ENCODE results near the gene ADAMTS17.

Gene ADAMTS17

DNA sequence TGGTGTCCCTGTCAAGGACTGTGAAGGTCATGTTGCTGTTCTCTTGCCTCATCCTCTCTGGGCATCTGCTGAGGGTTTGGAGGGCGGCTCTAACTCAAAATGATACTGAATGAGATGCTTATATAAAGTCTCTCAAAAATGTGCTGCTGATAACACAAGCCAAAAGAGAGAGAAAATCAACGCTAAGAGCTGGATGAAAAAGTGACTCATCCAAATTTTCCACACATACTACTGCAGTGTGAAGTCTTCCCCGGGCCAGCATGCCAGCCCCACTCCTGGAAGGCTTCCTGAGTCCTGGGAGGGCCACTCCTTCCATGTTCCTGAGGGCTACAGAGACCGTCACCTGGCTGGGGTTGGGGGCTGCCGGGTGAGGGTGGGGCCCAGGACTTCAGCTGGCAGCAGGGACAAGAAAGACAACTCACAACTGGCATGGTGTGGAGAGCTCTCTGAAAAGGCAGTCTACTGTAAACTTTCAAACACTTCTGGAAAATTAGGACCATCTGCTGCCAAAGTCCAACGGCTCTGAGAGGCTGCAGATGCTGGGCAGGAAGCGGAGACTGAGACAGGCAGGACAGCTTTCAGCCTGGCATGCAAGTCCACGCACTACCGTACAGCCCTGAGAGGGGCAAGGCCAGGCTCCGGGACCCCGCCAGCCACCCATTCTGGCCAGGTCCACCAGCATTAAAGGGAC, 200.3 kb downstream of the ADAMTS17 start:
- H4K20me1 ChIP-seq (ENCODE audit: insufficient read depth, low read length): no peaks in the 10 kb centered on the region

DNA sequence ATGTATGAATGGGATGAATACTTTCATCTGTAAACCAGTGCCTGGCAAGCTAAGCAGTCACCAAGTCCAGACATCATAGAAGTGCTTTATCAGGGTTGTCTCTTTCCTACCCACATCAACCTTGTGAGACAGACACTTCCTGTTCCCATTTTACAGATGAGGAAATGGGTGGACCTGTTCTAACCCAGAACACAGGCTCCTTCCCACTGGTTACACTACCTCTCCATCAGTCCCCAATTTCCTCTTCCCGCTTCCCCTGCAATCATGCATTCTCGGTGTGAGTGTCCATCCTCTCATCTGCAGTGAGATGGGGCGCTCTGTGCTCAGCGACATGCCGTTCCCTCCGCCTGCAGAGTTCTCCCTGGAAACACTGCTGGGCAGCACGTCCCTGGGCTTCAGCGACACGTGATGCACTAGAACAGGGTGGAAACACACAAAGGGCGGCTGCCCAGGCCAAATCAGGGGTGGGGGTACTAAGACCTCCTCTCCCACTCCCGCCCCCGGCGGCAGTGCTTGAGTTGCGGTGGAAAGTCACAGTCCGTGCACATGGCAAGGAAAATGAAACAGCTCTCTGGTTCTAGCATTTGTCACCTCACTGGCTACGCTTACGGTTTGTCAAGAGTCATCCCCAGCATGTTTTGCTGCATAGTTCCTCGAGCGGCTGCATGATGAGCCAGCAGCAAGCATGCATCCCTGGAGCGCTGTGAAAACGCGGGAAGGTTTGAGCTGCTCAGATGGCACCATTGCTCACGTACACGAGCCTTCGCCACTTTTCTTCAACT, 201.1 kb downstream of the ADAMTS17 start:
- H4K20me1 ChIP-seq (ENCODE audit: insufficient read depth, low read length): no peaks in the 10 kb centered on the region
- H3K9ac ChIP-seq (ENCODE audit: low read length): no peak overlapping the region
- H3K36me3 ChIP-seq (replicated peaks; ENCODE audit: low read depth, low read length): no peaks in the 10 kb centered on the region
- TF ChIP-seq EZH2phosphoT487 (IDR thresholded peaks at IDR 0.05; ENCODE audit: low read depth): no peak
- TF ChIP-seq, protein P1, sequence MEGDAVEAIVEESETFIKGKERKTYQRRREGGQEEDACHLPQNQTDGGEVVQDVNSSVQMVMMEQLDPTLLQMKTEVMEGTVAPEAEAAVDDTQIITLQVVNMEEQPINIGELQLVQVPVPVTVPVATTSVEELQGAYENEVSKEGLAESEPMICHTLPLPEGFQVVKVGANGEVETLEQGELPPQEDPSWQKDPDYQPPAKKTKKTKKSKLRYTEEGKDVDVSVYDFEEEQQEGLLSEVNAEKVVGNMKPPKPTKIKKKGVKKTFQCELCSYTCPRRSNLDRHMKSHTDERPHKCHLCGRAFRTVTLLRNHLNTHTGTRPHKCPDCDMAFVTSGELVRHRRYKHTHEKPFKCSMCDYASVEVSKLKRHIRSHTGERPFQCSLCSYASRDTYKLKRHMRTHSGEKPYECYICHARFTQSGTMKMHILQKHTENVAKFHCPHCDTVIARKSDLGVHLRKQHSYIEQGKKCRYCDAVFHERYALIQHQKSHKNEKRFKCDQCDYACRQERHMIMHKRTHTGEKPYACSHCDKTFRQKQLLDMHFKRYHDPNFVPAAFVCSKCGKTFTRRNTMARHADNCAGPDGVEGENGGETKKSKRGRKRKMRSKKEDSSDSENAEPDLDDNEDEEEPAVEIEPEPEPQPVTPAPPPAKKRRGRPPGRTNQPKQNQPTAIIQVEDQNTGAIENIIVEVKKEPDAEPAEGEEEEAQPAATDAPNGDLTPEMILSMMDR (IDR thresholded peaks at IDR 0.05; ENCODE audit: low read depth, low read length): no peak
- H3K4me1 ChIP-seq (ENCODE audit: low read length): no peaks in the 10 kb centered on the region
- no peaks in the 10 kb centered on the region for H3K27me3 ChIP-seq (ENCODE audit: low read depth, low read length)
- no peak overlapping the region for H3K4me2 ChIP-seq (ENCODE audit: low read length)
- H3K9me3 ChIP-seq (ENCODE audit: insufficient read depth, low read length): no peaks in the 10 kb centered on the region
- no peak overlapping the region for H2AFZ ChIP-seq (ENCODE audit: low read depth, low read length)
- no peaks in the 10 kb centered on the region for H3K79me2 ChIP-seq (ENCODE audit: low read length)
- no peak overlapping the region for H3K27ac ChIP-seq (ENCODE audit: low read length)
- H3K4me3 ChIP-seq (ENCODE audit: low read length): no peak overlapping the region

More for the DNA sequence above, 200.3 kb downstream of the ADAMTS17 start:
- no peaks in the 10 kb centered on the region for H3K9me3 ChIP-seq (ENCODE audit: insufficient read depth, low read length)
- H3K27me3 ChIP-seq (ENCODE audit: low read depth, low read length): no peaks in the 10 kb centered on the region
- no peak overlapping the region for H3K9ac ChIP-seq (ENCODE audit: low read length)
- no peak overlapping the region for H3K4me2 ChIP-seq (ENCODE audit: low read length)
- H3K36me3 ChIP-seq (replicated peaks; ENCODE audit: low read depth, low read length): no peaks in the 10 kb centered on the region
- H3K4me3 ChIP-seq (ENCODE audit: low read length): no peak overlapping the region
- no peaks in the 10 kb centered on the region for H3K4me1 ChIP-seq (ENCODE audit: low read length)
- no peak overlapping the region for H2AFZ ChIP-seq (ENCODE audit: low read depth, low read length)
- no peaks in the 10 kb centered on the region for H3K79me2 ChIP-seq (ENCODE audit: low read length)
- TF ChIP-seq EZH2phosphoT487 (IDR thresholded peaks at IDR 0.05; ENCODE audit: low read depth): no peak
- TF ChIP-seq, protein P1 (IDR thresholded peaks at IDR 0.05; ENCODE audit: low read depth, low read length): no peak
- no peak overlapping the region for H3K27ac ChIP-seq (ENCODE audit: low read length)

DNA sequence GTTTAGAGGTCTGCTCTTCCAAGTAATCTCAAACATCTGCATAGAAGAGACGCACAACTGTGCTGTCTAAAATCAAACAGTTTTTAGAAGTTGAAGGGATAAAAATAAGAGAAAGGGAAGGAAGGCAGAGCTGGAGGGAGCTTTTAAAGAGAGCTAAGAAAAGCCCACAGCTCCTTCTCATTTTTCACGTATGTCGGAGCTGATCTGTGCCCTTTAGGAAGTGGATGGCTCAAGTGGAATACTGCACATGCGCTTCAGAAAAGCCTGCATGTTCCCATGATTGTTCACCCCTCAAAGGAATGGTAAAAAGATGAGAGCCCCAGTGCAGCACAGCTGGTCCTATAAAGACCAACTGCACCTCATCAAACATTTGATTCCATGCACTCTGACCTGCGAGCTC, 207.2 kb downstream of the ADAMTS17 start:
- no peaks in the 10 kb centered on the region for H3K36me3 ChIP-seq (replicated peaks; ENCODE audit: low read depth, low read length)
- H3K4me2 ChIP-seq (ENCODE audit: low read length): no peak overlapping the region
- H3K79me2 ChIP-seq (ENCODE audit: low read length): no peaks in the 10 kb centered on the region
- no peaks in the 10 kb centered on the region for H3K9me3 ChIP-seq (ENCODE audit: insufficient read depth, low read length)
- H2AFZ ChIP-seq (ENCODE audit: low read depth, low read length): no peak overlapping the region
- H3K4me1 ChIP-seq (ENCODE audit: low read length): no peaks in the 10 kb centered on the region
- H3K27ac ChIP-seq (ENCODE audit: low read length): no peak overlapping the region
- no peaks in the 10 kb centered on the region for H3K27me3 ChIP-seq (ENCODE audit: low read depth, low read length)
- TF ChIP-seq, protein P1 (IDR thresholded peaks at IDR 0.05; ENCODE audit: low read depth, low read length): no peak
- TF ChIP-seq EZH2phosphoT487 (IDR thresholded peaks at IDR 0.05; ENCODE audit: low read depth): no peak
- H3K4me3 ChIP-seq (ENCODE audit: low read length): no peak overlapping the region
- no peaks in the 10 kb centered on the region for H4K20me1 ChIP-seq (ENCODE audit: insufficient read depth, low read length)
- no peak overlapping the region for H3K9ac ChIP-seq (ENCODE audit: low read length)

DNA sequence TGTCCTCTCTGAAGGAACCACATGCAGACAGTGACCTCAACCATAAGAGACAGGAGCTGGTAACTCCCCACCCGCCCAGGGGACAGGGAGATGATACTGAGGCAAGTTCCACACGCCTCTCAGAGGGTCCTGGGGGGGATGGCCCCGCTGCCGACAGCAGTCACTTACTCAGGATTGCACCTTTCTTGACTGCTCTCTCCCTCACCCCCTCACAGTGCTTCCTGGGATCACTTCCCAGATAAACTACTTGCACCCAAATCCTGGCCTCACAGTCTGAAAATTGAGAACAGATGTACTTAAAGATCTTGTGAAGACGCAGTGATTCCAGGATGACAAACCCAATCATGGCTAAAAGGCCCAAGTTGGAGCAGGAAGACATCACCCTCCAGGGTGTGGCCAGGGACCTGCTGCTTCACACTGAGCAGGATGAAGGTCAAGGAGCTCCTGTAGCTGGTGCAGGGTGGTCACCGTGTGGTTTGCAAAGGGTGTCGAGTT, 207.6 kb downstream of the ADAMTS17 start:
- no peak overlapping the region for H2AFZ ChIP-seq (ENCODE audit: low read depth, low read length)
- no peaks in the 10 kb centered on the region for H3K79me2 ChIP-seq (ENCODE audit: low read length)
- H3K27me3 ChIP-seq (ENCODE audit: low read depth, low read length): no peaks in the 10 kb centered on the region
- no peaks in the 10 kb centered on the region for H3K36me3 ChIP-seq (replicated peaks; ENCODE audit: low read depth, low read length)
- no peaks in the 10 kb centered on the region for H3K4me1 ChIP-seq (ENCODE audit: low read length)
- H3K27ac ChIP-seq (ENCODE audit: low read length): no peak overlapping the region
- H3K4me3 ChIP-seq (ENCODE audit: low read length): no peak overlapping the region
- no peak overlapping the region for H3K9ac ChIP-seq (ENCODE audit: low read length)
- H3K9me3 ChIP-seq (ENCODE audit: insufficient read depth, low read length): no peaks in the 10 kb centered on the region
- TF ChIP-seq EZH2phosphoT487 (IDR thresholded peaks at IDR 0.05; ENCODE audit: low read depth): no peak
- TF ChIP-seq, protein P1 (IDR thresholded peaks at IDR 0.05; ENCODE audit: low read depth, low read length): no peak
- no peak overlapping the region for H3K4me2 ChIP-seq (ENCODE audit: low read length)
- H4K20me1 ChIP-seq (ENCODE audit: insufficient read depth, low read length): no peaks in the 10 kb centered on the region

Measured in OCI-LY3 (cell line).